Heart left ventricle (tissue), 16 donors: ENCODE results near the gene WWC1. TPM values are rescaled to one million over a fixed set of nuclear protein-coding genes. Genes with fewer than 3 reads are reported as not detected.

ENCODE experiments used
- ATAC-seq, 4 donors: fragments of 200-7000 bp; cut with Tn5 transposase; one replicate each; pipeline ENCODE4 v1.9.1; 2020 to 2022; ENCODE audit warnings: moderate library complexity in 4 of 4, mild to moderate bottlenecking in 3 of 4, moderate number of reproducible peaks in 1 of 4
- DNase-seq, 5 donors: peaks; one replicate each; pipeline ENCODE4 v3.0.0-alpha.2; 2020
- H3K27ac ChIP-seq, 12 donors: fragments of 200-600 bp; sonication (generic) in 4 of 12; one replicate each; pipeline versions ENCODE4 v1.5.0 to v1.8.0; 2016 to 2022; ENCODE audit warnings: mild to moderate bottlenecking in 2 of 12
- H3K27me3 ChIP-seq, 9 donors: fragments of 200-600 bp; sonication (generic) in 2 of 9; one replicate each; pipeline versions ENCODE4 v1.5.1 to v1.8.0; 2016 to 2022; ENCODE audit warnings: mild to moderate bottlenecking in 3 of 9
- H3K36me3 ChIP-seq, 9 donors: fragments of 200-600 bp; sonication (generic) in 2 of 9; one replicate each; pipeline versions ENCODE4 v1.5.0 to v1.8.0; 2018 to 2022; ENCODE audit warnings: mild to moderate bottlenecking in 2 of 9
- H3K4me1 ChIP-seq, 12 donors: fragments of 200-600 bp; sonication (generic) in 4 of 12; one replicate each; pipeline versions ENCODE4 v1.5.0 to v1.8.0; 2016 to 2022; ENCODE audit warnings: mild to moderate bottlenecking in 3 of 12
- H3K4me3 ChIP-seq, 12 donors: fragments of 200-600 bp; sonication (generic) in 4 of 12; one replicate each; pipeline versions ENCODE4 v1.5.0 to v1.8.0; 2017 to 2022; ENCODE audit warnings: mild to moderate bottlenecking in 9 of 12, moderate library complexity in 4 of 12
- H3K9me3 ChIP-seq, 12 donors: fragments of 200-600 bp; sonication (generic) in 4 of 12; one replicate each; pipeline versions ENCODE4 v1.5.0 to v1.8.0; 2016 to 2022; ENCODE audit warnings: mild to moderate bottlenecking in 1 of 12
- POLR2A ChIP-seq, 2 donors: fragments of 450-650 bp; IDR thresholded peaks; one replicate each; pipeline ENCODE4 v1.6.1; 2017; ENCODE audit warnings: antibody characterized with exemption in 2 of 2, mild to moderate bottlenecking in 2 of 2, moderate library complexity in 2 of 2
- WGBS, 4 donors: extraction: QIAGEN DNeasy Blood & Tissue Kit in 2 of 4; methylation state at CpG; one replicate each; pipeline versions ENCODE4 v1.1.5 to v1.1.7; 2013 to 2018; 5-methylcytosine and 5-hydroxymethylcytosine counted together
- intact Hi-C, 10 donors: fragments of 100-400 bp; cut with DNase I; formaldehyde crosslinking; loops; one replicate each; pipeline versions ENCODE4 v1.11.1 to v1.14.2; 2022
- polyA plus RNA-seq, 2 donors: library from polyadenylated mRNA; stranded (reverse); fragments of 200-250 nt; gene quantifications; one replicate each; pipeline ENCODE4 v1.2.3, GENCODE V29; 2013
- total RNA-seq, 9 donors: library from RNA; depleted of rRNA in 2 of 9; stranded (reverse); fragments of >200 nt in 2 of 9; fragmentation: NEBNext Ultra II Directional in 3 of 9; extraction: Animal tissue kit (Norgen Biotek cat#: 25700) in 3 of 9; gene quantifications; one replicate each; pipeline versions ENCODE4 v1.1.0 to v1.2.4, GENCODE V29; 2016 to 2023
- TF ChIP-seq, protein P1 (sequence below), 12 donors: fragments of 200-600 bp; sonication (generic) in 4 of 12; IDR thresholded peaks; one replicate each; pipeline versions ENCODE4 v1.5.0 to v1.8.0; 2018 to 2022; ENCODE audit warnings: antibody characterized with exemption in 12 of 12, mild to moderate bottlenecking in 5 of 12
- donor health status: ischemic (EF 13 %, LVEDD 7.1; RV severe dilation, severe dysfunction).
- donor health status: healthy with polysubstance abuse.
- donor health status: DM: no; HTN: yes; CAD: no.
- donor health status: DM: no; HTN: no; CAD: no.
- donor health status: ischemic (EF 25% LVEDD 6.9; RV normal size, moderate dysfunction).
- donor health status: ischemic (EF 25% LVEDD 5.7; RV mildly dilated, moderate dysfunction).
- donor health status: healthy.
- donor health status: DM: yes; HTN: yes; CAD: no.
- donor health status: ischemic (EF 35%, LVEDD 5.7; RV mildly dilated, moderate dysfunction).
- donor health status: nonischemic (EF 11% LVEDD 7.7; RV severe dilation, severe dysfunction).
- donor health status: DM: yes; HTN: yes; CAD: no.
- donor health status: PGD.
- donor health status: ischemic (EF 29% LVEDD 5.4; RV normal size, mild dysfunction).
- donor health status: nonischemic (EF 23%, LVEDD 6.1; RV moderate dilation, normal function).

WWC1 gene
- total and polyA plus RNA-seq, 11 donors = 0.23 to 21.5 (median 1.7) TPM

GRCh38 chr5:168393773-168394172 lies 102.3 kb downstream of the WWC1 start:
- TF ChIP-seq, protein P1, sequence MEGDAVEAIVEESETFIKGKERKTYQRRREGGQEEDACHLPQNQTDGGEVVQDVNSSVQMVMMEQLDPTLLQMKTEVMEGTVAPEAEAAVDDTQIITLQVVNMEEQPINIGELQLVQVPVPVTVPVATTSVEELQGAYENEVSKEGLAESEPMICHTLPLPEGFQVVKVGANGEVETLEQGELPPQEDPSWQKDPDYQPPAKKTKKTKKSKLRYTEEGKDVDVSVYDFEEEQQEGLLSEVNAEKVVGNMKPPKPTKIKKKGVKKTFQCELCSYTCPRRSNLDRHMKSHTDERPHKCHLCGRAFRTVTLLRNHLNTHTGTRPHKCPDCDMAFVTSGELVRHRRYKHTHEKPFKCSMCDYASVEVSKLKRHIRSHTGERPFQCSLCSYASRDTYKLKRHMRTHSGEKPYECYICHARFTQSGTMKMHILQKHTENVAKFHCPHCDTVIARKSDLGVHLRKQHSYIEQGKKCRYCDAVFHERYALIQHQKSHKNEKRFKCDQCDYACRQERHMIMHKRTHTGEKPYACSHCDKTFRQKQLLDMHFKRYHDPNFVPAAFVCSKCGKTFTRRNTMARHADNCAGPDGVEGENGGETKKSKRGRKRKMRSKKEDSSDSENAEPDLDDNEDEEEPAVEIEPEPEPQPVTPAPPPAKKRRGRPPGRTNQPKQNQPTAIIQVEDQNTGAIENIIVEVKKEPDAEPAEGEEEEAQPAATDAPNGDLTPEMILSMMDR (IDR thresholded peaks at IDR 0.05) = no peak
- TF ChIP-seq POLR2A (IDR thresholded peaks at IDR 0.05) = no peak
- WGBS, 4 donors = 69 to 89% (median 86%) methylated on average over 3 of the region's 3 CpGs

DNA sequence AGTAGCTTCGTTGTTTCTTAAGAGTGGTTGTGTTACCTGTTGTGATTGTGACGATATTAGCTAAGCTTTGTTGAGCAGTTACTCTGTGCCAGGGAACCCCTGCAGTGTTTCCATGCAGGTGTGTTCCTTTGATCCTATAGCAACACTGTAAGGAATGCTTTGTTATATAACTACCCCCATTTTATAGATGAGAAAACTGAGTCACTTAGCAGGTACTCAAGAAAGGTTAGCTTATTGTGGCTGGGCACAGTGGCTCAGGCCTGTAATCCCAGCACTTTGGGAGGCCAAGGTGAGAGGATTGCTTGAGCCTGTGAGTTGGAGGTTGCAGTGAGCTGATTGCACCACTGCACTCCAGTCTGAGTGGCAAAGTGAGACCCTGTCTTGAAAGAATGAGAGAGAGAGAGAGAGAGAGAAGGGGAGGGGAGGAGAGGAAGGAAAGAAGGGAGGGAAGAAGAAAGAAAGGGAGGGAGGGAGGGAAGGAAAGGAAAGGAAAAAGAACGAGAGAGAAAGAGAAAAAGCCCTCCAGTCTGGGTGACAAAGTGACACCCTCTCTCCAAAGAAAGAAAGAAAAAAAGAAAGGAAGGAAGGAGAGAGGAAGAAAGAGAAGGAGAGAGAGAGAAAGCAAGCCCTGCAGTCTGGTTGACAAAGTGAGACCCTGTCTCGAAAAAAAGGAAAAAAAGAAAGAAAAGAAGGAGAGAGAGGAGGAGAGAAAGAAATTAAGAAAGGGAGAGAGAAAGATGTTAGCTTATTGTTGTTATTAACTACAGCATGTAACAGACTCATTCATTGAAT lies 109.2 kb downstream of the WWC1 start:
- intact Hi-C loops = no loop called here
- no peak for TF ChIP-seq POLR2A (IDR thresholded peaks at IDR 0.05)
- TF ChIP-seq, protein P1 (IDR thresholded peaks at IDR 0.05) = no peak
- H3K4me3 ChIP-seq = no peak overlapping the region
- no peaks in the 10 kb centered on the region for H3K27me3 ChIP-seq
- 73 to 79% (median 74%) methylated on average over 4 of the region's 4 CpGs for WGBS, 4 donors
- no peaks in the 10 kb centered on the region for H3K9me3 ChIP-seq
- peaks cover 0 to 9% (median 2%) of the 10 kb centered on the region in 12 donors for H3K4me1 ChIP-seq
- H3K36me3 ChIP-seq = no peaks in the 10 kb centered on the region
- H3K27ac ChIP-seq = no peak overlapping the region
- DNase-seq (no peak), ATAC-seq (no peak)

More at GRCh38 chr5:168393773-168394172, 102.3 kb downstream of the WWC1 start:
- Histone ChIP-seq H3K27ac (no peak overlapping the region), H3K27me3 (peaks cover 0 to 3% (median 0%) of the 10 kb centered on the region in 9 donors), H3K36me3 (no peaks in the 10 kb centered on the region), H3K9me3 (peaks cover 0 to 16% (median 0%) of the 10 kb centered on the region in 12 donors), H3K4me3 (no peak overlapping the region), H3K4me1 (no peaks in the 10 kb centered on the region)
- ATAC-seq (no peak), DNase-seq (no peak)
- intact Hi-C loops = no loop called here

GRCh38 chr5:168401226-168401625 lies 109.8 kb downstream of the WWC1 start:
- H3K4me3 ChIP-seq = no peak overlapping the region
- no peaks in the 10 kb centered on the region for H3K36me3 ChIP-seq
- no peak overlapping the region for H3K27ac ChIP-seq
- no peaks in the 10 kb centered on the region for H3K27me3 ChIP-seq
- no peak for DNase-seq
- 64 to 81% (median 73%) methylated on average over 5 of the region's 5 CpGs for WGBS, 4 donors
- intact Hi-C loops = no loop called here
- ATAC-seq = no peak
- H3K4me1 ChIP-seq = peaks cover 0 to 9% (median 2%) of the 10 kb centered on the region in 12 donors
- no peaks in the 10 kb centered on the region for H3K9me3 ChIP-seq
- TF ChIP-seq, protein P1 (IDR thresholded peaks at IDR 0.05) = no peak
- TF ChIP-seq POLR2A (IDR thresholded peaks at IDR 0.05) = no peak

DNA sequence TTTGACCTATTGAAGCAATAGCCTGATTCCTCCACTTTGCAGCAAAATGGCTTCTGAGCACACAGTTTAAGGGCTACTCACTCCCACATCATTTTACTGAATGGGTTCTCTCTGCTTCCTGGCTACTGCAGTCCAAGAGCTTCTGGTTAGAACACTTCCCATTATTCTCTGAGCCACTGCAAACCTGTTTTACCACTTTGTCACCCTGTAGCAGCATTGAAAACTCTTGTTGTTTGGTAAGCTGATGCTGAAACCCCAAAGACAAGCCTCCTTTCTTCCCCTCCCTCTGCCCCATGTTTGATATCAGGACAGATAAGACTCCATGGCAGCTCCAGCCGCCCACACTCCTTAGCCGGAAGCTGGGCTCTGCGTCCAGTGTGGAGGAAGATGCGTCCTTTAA lies 110.4 kb downstream of the WWC1 start:
- no peak for DNase-seq
- TF ChIP-seq, protein P1 (IDR thresholded peaks at IDR 0.05) = no peak
- no peak for TF ChIP-seq POLR2A (IDR thresholded peaks at IDR 0.05)
- Histone ChIP-seq H3K4me3 (no peak overlapping the region), H3K27ac (no peak overlapping the region), H3K4me1 (peaks cover 0 to 9% (median 2%) of the 10 kb centered on the region in 12 donors), H3K27me3 (no peaks in the 10 kb centered on the region), H3K9me3 (no peaks in the 10 kb centered on the region), H3K36me3 (no peaks in the 10 kb centered on the region)
- no peak for ATAC-seq
- WGBS, 4 donors = 83 to 91% (median 86%) methylated on average over 4 of the region's 4 CpGs
- intact Hi-C loops = no loop called here
